Renal pelvis (tissue), 3 donors: ENCODE data around the gene GALNT5. TPM values are rescaled to one million over a fixed set of nuclear protein-coding genes. Genes with fewer than 3 reads are reported as not detected.

ENCODE experiments used
- polyA plus RNA-seq, 3 donors: library from polyadenylated mRNA; unstranded; fragments of 120-200 nt; gene quantifications; one replicate each; pipeline ENCODE4 v1.2.1, GENCODE V29; 2013; ENCODE audit not compliant: insufficient read length in 3 of 3

Gene GALNT5
- polyA plus RNA-seq, 3 donors: 0.39 to 0.48 (median 0.41) TPM

Other genes starting within 250 kb of the GALNT5 start
- gene ERMN, start 68.1 kb downstream of the GALNT5 start, polyA plus RNA-seq: under 1 TPM; 0.20 to 0.55 (median 0.39) TPM
- 1 to 10 TPM; 1.2 to 1.7 (median 1.6) TPM for gene CYTIP, start 186.4 kb downstream of the GALNT5 start, polyA plus RNA-seq